CD14-positive monocyte (primary cell): ENCODE results near the gene KLF2. TPM values are rescaled to one million over a fixed set of nuclear protein-coding genes. Genes with fewer than 3 reads are reported as not detected.

Experiments used
- DNase-seq, 3 donors: peaks; one replicate each; pipeline ENCODE4 v3.0.0-alpha.2; 2011 to 2022
- H2AFZ ChIP-seq: 2 replicates; pipeline ENCODE4 v1.6.0; 2012; ENCODE audit warnings: mild to moderate bottlenecking, low read depth, low read length, inconsistent platforms; ENCODE audit not compliant: insufficient read depth, poor library complexity, severe bottlenecking
- H3K27ac ChIP-seq, 2 donors: 1 replicate in 1 of 2; 2 replicates in 1 of 2; pipeline ENCODE4 v1.5.1; 2012 to 2013; ENCODE audit warnings: low read length in 2 of 2, control low read depth in 1 of 2, inconsistent platforms in 1 of 2, low read depth in 1 of 2, mild to moderate bottlenecking in 1 of 2
- H3K27me3 ChIP-seq, 2 donors: one replicate each; pipeline versions ENCODE4 v1.6.0 to v1.6.1; 2011 to 2013; ENCODE audit warnings: low read length in 2 of 2; ENCODE audit not compliant: control insufficient read depth in 2 of 2, insufficient read depth in 2 of 2
- H3K36me3 ChIP-seq, 2 donors: replicated peaks in 1 of 2; 1 replicate in 1 of 2; 2 replicates in 1 of 2; pipeline versions ENCODE4 v1.5.1 to v1.6.1; 2012 to 2013; ENCODE audit warnings: low read length in 2 of 2, control low read depth in 1 of 2, inconsistent platforms in 1 of 2, mild to moderate bottlenecking in 1 of 2; ENCODE audit not compliant: insufficient read depth in 2 of 2, control insufficient read depth in 1 of 2
- H3K4me1 ChIP-seq, 2 donors: 1 replicate in 1 of 2; 2 replicates in 1 of 2; pipeline versions ENCODE4 v1.5.1 to v1.6.1; 2012 to 2013; ENCODE audit warnings: low read length in 2 of 2, control low read depth in 1 of 2, inconsistent platforms in 1 of 2, mild to moderate bottlenecking in 1 of 2, moderate library complexity in 1 of 2; ENCODE audit not compliant: insufficient read depth in 2 of 2, control insufficient read depth in 1 of 2
- H3K4me2 ChIP-seq: replicated peaks from 2 replicates; pipeline ENCODE3; 2012; ENCODE audit warnings: low read length, moderate library complexity, mild to moderate bottlenecking; ENCODE audit not compliant: poor library complexity, severe bottlenecking; ENCODE audit errors: extremely low read depth
- H3K4me3 ChIP-seq, 3 experiments: fragments of 200-600 bp in 1 of 3; sonication (generic) in 1 of 3; replicated peaks in 1 of 3; 1 replicate in 2 of 3; 2 replicates in 1 of 3; pipeline ENCODE4 v1.5.1; 2011 to 2013; ENCODE audit warnings: low read length in 3 of 3, mild to moderate bottlenecking in 3 of 3, control low read depth in 2 of 3, low read depth in 2 of 3, inconsistent platforms in 1 of 3, moderate library complexity in 1 of 3
- H3K79me2 ChIP-seq: 2 replicates; pipeline ENCODE4 v1.6.0; 2012; ENCODE audit warnings: mild to moderate bottlenecking, control low read depth, inconsistent platforms, low read length, moderate library complexity; ENCODE audit not compliant: insufficient read depth
- H3K9ac ChIP-seq: 2 replicates; pipeline ENCODE4 v1.6.0; 2017; ENCODE audit warnings: low read length, mild to moderate bottlenecking; ENCODE audit not compliant: insufficient read depth, poor library complexity, severe bottlenecking
- H3K9me3 ChIP-seq, 2 donors: replicated peaks in 1 of 2; 1 replicate in 1 of 2; 2 replicates in 1 of 2; pipeline versions ENCODE4 v1.5.1 to v1.6.1; 2012 to 2013; ENCODE audit warnings: low read length in 2 of 2, control low read depth in 1 of 2; ENCODE audit not compliant: control insufficient read depth in 1 of 2, insufficient read depth in 1 of 2
- H4K20me1 ChIP-seq: 2 replicates; pipeline ENCODE4 v1.6.0; 2012; ENCODE audit warnings: mild to moderate bottlenecking, low read length, control low read depth, moderate library complexity; ENCODE audit not compliant: insufficient read depth
- H3K27ac Mint-ChIP-seq, 7 donors: one replicate each; pipeline ENCODE4 v1.8.0; 2020; ENCODE audit warnings: mild to moderate bottlenecking in 7 of 7, mixed read lengths in 7 of 7, moderate library complexity in 6 of 7, inconsistent platforms in 2 of 7
- H3K27me3 Mint-ChIP-seq, 3 donors: one replicate each; pipeline ENCODE4 v1.8.0; 2021 to 2022; ENCODE audit warnings: low read depth in 3 of 3, mild to moderate bottlenecking in 3 of 3, mixed read lengths in 3 of 3, moderate library complexity in 3 of 3, inconsistent platforms in 1 of 3
- H3K36me3 Mint-ChIP-seq, 2 donors: one replicate each; pipeline ENCODE4 v1.8.0; 2020; ENCODE audit warnings: mixed read lengths in 2 of 2, inconsistent platforms in 1 of 2, mild to moderate bottlenecking in 1 of 2
- H3K4me1 Mint-ChIP-seq: one replicate; pipeline ENCODE4 v1.8.0; 2020; ENCODE audit warnings: mild to moderate bottlenecking, mixed read lengths
- H3K4me3 Mint-ChIP-seq, 2 donors: one replicate each; pipeline ENCODE4 v1.8.0; 2020; ENCODE audit warnings: mild to moderate bottlenecking in 2 of 2, mixed read lengths in 2 of 2, moderate library complexity in 1 of 2
- H3K9me3 Mint-ChIP-seq, 7 donors: one replicate each; pipeline ENCODE4 v1.8.0; 2020 to 2022; ENCODE audit warnings: mixed read lengths in 7 of 7, mild to moderate bottlenecking in 6 of 7, moderate library complexity in 6 of 7, inconsistent platforms in 2 of 7
- WGBS: methylation state at CpG from one replicate; pipeline ENCODE4 v1.1.5; 2013; ENCODE audit warnings: missing lambda C conversion rate; ENCODE audit not compliant: insufficient coverage; 5-methylcytosine and 5-hydroxymethylcytosine counted together
- intact Hi-C, 2 donors: fragments of 100-400 bp; cut with micrococcal nuclease; formaldehyde crosslinking; loops; one replicate each; pipeline versions ENCODE4 v1.15.0 to v1.15.1; 2023
- polyA plus RNA-seq, 3 donors: library from polyadenylated mRNA; depleted of rRNA in 1 of 3; unstranded in 2 of 3; stranded (reverse) in 1 of 3; fragments of 300-500 nt in 2 of 3; fragments of >200 nt in 1 of 3; fragmentation: Illumina TruSeq in 2 of 3; gene quantifications; 1 replicate in 2 of 3; 2 replicates in 1 of 3; pipeline ENCODE4 v1.2.3, GENCODE V29; 2012 to 2021
- TF ChIP-seq, protein P1 (sequence below): fragments of 200-600 bp; IDR thresholded peaks from one replicate; pipeline ENCODE4 v1.8.0; 2022; ENCODE audit warnings: antibody characterized with exemption, mild to moderate bottlenecking

Gene KLF2
- polyA plus RNA-seq, 3 donors, result 34.0 to 331 (median 51.4) TPM

GRCh38 chr19:16369306-16369663 is 44.7 kb downstream of the KLF2 start:
- Histone ChIP-seq H3K4me1 (peaks cover 98 to 100% of the 10 kb centered on the region in 2 donors), H3K9ac (no peak overlapping the region), H3K4me2 (peak overlapping the region; percentile 20), H4K20me1 (no peaks in the 10 kb centered on the region), H3K36me3 (peaks cover 0 to under 1% of the 10 kb centered on the region in 2 donors), H3K79me2 (peaks cover 12% of the 10 kb centered on the region), H3K27ac (no peak overlapping the region), H3K9me3 (no peaks in the 10 kb centered on the region), H3K27me3 (no peaks in the 10 kb centered on the region), H2AFZ (no peak overlapping the region), H3K4me3 (peak overlapping the region in 1 of 3 experiments; percentile 9)
- H3K36me3 Mint-ChIP-seq, result peaks cover 12 to 14% of the 10 kb centered on the region in 2 donors
- DNase-seq, result no peak
- H3K4me1 Mint-ChIP-seq, result peaks cover 39% of the 10 kb centered on the region
- peaks cover 0 to 2% (median 0%) of the 10 kb centered on the region in 7 donors for H3K9me3 Mint-ChIP-seq
- no peak overlapping the region for H3K4me3 Mint-ChIP-seq
- H3K27ac Mint-ChIP-seq, result peak overlapping the region in 1 of 7 donors; percentile 13
- intact Hi-C loops, result loop anchor here in 1 of 2 donors (2.0 kb wide), 1 partner anchor 38 kb away; no protein-coding TSS in a partner anchor
- WGBS, result 65% methylated on average over 2 of the region's 3 CpGs
- no peaks in the 10 kb centered on the region for H3K27me3 Mint-ChIP-seq
- TF ChIP-seq, protein P1, sequence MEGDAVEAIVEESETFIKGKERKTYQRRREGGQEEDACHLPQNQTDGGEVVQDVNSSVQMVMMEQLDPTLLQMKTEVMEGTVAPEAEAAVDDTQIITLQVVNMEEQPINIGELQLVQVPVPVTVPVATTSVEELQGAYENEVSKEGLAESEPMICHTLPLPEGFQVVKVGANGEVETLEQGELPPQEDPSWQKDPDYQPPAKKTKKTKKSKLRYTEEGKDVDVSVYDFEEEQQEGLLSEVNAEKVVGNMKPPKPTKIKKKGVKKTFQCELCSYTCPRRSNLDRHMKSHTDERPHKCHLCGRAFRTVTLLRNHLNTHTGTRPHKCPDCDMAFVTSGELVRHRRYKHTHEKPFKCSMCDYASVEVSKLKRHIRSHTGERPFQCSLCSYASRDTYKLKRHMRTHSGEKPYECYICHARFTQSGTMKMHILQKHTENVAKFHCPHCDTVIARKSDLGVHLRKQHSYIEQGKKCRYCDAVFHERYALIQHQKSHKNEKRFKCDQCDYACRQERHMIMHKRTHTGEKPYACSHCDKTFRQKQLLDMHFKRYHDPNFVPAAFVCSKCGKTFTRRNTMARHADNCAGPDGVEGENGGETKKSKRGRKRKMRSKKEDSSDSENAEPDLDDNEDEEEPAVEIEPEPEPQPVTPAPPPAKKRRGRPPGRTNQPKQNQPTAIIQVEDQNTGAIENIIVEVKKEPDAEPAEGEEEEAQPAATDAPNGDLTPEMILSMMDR, result no peak

- TF ChIP-seq, protein P1, result no peak
- H3K27ac Mint-ChIP-seq, result peak overlapping the region in 6 of 7 donors; percentile 18 to 96 (median 94)
- no peaks in the 10 kb centered on the region for H3K9me3 ChIP-seq
- H3K27ac ChIP-seq, result peak overlapping the region in 1 of 2 donors; percentile 88
- H3K4me3 ChIP-seq, result peak overlapping the region in 1 of 3 experiments; percentile 68
- H3K4me2 ChIP-seq, result peak overlapping the region; percentile 76
- intact Hi-C loops, result loop anchor here (2.0 to 5.0 kb wide), 2 partner anchors 39 to 43 kb away; no protein-coding TSS in a partner anchor
- no peaks in the 10 kb centered on the region for H3K27me3 ChIP-seq
- no peaks in the 10 kb centered on the region for H3K27me3 Mint-ChIP-seq
- peaks cover 92 to 96% of the 10 kb centered on the region in 2 donors for H3K4me1 ChIP-seq
- no peak overlapping the region for H2AFZ ChIP-seq
- peaks cover 18 to 19% of the 10 kb centered on the region in 2 donors for H3K36me3 Mint-ChIP-seq
- peaks cover 35% of the 10 kb centered on the region for H3K4me1 Mint-ChIP-seq
- H3K9ac ChIP-seq, result no peak overlapping the region
- H3K79me2 ChIP-seq, result peaks cover 8% of the 10 kb centered on the region
- peak overlapping the region; percentile 65 to 89 for H3K4me3 Mint-ChIP-seq
- H4K20me1 ChIP-seq, result no peaks in the 10 kb centered on the region
- peaks cover 0 to 2% (median 0%) of the 10 kb centered on the region in 7 donors for H3K9me3 Mint-ChIP-seq
- DNase-seq, result no peak
- H3K36me3 ChIP-seq, result peaks cover 5 to 7% of the 10 kb centered on the region in 2 donors
- WGBS, result 80% methylated on average over 22 of the region's 22 CpGs
Observed at GRCh38 chr19:16369664-16370576, 45.3 kb downstream of the KLF2 start.
